Non-pigmented ciliary epithelial cell (primary cell): ENCODE data around the gene PGPEP1.
"Not testable (repeated sequence)": the region's sequence is repeated elsewhere in the genome, so short reads cannot be mapped to it uniquely, and the experiment has no call there.

Experiments
- DNase-seq: peaks from one replicate; pipeline ENCODE4 v3.0.0-alpha.2; 2010; ENCODE audit warnings: low read depth

PGPEP1 gene

DNA sequence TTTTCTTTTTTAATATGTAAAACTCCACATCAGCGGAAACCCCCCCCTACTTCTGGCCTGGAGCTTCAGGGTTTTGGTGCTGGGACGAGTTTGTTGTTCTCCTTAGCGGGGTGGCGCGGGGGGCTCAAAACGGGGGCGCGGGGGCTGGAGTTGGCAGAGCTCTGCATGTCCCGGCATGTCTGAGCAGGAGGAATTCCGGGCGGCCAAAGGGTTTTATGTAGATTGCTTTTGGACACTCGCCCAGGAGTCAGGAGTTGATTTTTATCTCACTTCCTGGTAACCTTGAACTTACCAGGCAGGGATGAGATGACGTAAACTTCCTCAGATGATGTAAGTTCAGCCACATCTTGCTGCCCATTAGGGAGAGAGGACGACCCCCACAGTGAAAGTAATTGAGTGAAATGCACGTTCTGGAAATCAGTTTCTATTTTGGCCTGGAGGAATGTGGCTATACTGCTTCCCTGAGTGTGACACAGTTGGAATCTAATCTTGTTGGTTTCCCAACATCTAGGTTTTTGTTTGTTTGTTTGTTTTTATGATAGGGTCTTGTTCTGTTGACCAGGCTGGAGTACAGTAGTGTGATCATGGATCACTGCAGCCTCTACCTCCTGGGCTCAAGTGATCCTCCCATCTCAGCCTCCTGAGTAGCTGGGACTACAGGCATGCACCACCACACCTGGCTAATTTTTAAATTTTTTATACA lies 24.6 kb downstream of the PGPEP1 start:
- DNase-seq: peak; percentile 100

DNA sequence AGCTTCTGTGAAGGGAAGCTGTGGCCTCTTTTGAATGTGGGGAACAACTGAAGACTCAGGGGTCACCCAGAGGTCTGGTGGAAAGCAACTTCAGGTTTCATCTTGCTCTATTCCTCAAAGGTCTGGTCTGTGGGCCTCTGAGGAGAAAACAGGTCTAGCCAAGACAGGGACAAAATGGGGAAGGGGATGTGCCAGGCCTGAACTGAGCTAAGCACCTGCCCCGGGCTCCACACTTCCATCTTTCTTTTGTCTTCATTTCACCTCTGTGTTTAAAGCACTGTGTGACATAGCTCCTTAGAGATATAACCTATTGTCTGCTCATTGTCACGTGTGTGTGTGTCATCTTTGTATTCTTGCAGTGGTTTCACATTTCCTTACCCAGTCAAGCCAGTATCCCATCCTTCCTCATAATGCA lies 25.6 kb downstream of the PGPEP1 start:
- DNase-seq: no peak

DNA sequence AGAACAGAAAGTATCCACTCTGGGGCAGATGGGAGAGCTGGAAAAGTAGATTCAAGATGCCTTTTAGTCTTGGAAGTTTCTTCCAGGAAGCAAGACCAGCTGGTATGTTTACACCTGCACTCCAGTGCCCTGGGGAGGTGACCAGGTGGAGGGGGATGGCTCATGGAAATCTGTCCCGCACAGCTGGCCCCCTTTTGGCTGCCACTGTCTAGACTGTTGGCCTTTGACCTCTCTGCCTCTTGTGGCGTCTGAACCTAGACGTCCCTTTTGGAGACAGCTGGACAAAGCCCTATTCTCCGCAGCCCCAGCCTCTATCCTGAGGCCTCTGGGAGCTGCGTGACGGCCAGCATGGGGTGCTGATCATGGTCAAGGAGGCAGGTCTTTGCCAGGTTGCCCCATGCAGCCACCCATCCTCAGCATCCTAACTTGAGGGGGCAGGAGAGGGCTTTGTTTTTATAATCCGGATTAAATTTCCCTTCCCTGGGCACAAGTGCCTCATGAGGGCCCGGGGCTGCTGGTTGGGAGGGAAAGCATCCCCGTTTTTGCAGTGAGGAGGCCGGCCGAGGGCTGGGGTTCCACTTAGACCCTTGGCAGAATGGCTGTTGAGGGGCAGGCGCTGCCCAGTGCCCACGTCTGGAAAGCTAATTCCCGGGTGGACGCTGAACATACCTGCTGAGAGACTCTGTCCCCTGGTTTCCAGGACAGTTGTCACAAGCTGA lies 28.3 kb downstream of the PGPEP1 start:
- no peak for DNase-seq

DNA sequence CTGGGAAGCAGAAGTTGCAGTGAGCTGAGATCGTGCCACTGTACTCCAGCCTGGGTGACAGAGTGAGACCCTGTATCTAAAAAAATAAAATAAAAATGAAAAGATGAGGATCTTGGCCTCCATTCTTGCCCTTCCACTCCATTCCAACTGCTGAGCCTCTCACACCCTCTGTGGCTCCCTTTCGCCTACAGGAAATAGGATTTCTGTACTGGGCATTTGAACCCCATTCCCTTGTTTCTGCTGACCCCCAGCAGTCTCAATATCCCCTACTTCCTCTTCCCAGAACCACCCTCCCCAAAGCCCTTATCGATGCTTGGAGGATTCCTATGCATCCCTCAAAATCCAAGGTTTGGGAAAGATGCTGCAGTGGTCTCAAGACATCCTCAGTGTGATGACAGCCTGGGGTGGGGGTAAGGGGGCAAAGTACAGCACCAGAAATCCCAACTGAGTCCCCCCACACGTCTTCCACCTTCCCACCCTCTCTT lies 33.1 kb downstream of the PGPEP1 start:
- no peak for DNase-seq

DNA sequence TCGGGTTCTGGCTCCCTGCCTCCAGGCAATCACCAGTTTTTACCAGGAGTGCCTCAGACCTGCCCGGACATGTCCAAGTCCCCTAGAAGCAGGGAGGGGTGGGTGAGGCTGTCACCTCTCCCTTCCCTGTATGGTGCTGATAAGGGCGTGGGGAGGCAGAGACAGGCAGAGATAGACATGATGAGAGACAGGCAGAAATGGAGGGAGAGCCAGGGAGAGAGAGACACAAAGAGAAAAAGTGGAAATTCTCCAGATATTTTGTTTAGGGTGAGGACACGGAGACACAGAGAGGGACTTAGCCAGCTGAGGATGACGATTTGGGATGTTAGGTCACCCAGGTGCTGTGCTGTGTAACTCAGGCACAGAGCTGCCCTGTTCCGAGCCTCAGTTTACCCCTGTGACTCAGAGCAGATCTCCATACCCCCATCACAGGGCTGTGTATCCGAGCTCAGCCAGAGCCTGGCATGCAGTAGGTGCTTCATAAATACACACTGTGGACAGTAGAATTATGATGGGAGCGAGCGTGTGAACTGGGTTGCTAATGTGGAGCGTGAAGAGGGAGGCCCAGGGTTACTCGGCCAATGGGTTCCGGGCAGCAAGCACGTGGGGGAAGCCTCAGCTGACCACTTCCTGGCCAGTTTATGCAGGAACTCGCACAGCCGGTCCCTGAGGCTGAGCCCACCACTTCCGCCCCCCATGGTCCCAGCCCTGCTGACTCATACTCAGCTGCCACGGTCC lies 33.7 kb downstream of the PGPEP1 start:
- DNase-seq: peak; percentile 96

DNA sequence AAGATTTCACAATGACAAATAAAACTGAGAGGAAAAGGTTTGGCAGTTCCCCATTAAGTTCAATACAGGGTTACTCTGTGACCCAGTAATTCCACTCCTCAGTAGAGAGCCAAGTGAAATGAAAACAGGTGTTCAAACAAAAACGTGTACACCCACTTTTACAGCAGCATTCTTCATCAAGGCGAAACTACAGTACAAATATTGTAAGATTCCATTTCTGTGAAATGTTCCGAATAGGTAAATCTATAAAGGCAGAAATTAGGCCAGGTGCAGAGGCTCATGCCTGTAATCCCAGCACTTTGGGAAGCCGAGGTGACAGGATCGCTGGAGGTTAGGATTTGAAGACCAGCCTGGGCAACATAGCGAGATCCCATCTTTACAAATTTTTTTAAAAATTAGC lies 36.6 kb downstream of the PGPEP1 start:
- no peak for DNase-seq

DNA sequence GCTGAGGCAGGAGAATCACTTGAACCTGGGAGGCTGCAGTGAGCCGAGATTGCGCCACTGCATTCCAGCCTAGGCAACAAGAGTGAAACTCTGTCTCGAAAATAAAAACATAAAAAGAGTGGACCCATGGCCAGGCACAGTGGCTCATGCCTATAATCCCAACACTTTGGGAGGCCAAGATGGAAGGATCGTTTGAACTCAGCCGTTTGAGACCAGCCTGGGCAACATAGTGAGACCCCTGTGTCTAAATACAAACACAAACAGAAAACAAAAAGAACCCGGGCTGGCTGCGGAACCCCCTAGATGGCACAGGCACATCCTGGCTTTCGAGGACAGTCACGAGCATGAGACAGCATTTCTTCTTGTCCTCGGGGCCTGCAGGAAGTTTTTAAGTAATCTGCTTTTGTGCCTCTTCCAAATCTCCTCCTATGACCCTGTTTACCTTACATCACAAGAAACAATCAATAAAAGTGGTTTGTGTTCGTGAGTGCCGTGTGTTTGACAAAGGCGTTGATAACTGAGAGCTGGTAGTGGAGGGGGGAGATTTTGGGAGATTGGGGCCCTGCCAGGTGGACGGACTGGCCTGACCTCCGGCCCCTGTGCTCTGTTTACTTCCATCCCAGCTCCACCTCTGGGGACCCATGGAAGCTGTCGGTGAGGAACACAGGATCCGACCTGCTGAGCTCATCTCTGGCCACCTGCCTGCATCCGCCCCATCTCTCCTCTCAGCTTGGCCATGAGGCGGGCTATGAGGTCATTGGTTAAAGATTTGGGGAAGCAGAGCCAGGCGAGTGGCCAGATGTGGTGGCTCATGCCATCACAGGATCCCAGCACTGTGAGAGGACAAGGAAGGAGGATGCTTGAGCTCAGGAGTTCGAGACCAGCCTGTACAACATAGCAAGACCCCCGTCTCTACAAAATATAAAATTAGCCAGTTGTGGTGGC lies 39.7 kb downstream of the PGPEP1 start:
- no peak for DNase-seq

DNA sequence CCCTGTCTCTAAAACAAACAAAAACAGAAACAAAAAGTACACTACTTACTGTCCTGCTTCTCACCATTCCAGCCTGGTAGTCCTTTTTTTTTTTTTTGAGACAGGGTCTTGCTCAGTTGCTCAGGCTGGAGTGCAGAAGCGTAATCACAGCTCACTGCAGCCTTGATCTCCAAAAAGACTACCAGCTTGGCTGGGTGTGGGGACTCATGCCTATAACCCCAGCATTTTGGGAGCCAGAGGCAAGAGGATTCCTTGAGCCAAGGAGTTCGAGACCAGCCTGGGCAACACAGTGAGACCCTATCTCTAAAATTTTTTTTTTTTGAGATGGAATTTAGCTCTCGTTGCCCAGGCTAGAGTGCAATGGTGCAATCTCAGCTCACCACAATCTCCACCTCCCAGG lies 40.4 kb downstream of the PGPEP1 start:
- no peak for DNase-seq

DNA sequence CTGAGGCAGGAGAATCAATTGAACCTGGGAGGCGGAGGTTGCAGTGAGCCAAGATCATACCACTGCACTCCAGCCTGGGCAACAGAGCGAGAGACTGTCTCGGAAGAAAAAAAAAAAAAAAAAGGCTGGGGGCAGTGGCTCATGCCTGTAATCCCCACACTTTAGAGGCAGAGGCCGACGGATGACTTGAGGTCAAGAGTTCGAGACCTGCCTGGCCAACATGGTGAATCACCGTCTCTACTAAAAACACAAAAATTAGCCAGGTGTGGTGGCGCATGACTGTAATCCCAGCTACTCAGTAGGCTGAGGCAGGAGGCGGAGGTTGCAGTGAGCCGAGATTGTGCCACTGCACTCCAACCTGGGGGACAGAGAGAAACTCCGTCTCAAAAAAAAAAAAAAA lies 43.2 kb downstream of the PGPEP1 start:
- not testable (repeated sequence) for DNase-seq

DNA sequence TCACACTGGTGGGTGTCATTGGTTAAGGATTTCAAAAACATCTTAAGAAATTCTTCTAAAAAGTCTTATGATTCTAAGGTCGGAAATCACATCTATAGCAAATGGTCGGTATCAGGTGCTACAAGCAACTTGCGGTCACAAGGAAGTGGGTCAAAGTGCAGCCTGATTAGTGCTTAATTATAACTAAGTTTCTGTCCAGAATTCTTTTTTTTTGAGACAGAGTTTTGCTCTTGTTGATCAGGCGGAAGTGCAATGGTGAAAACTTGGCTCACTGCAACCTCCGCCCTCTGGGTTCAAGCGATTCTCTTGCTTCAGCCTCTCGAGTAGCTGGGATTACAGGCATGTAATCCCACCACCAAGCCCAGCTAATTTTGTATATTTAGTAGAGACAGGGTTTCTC lies 44.4 kb downstream of the PGPEP1 start:
- DNase-seq: no peak

DNA sequence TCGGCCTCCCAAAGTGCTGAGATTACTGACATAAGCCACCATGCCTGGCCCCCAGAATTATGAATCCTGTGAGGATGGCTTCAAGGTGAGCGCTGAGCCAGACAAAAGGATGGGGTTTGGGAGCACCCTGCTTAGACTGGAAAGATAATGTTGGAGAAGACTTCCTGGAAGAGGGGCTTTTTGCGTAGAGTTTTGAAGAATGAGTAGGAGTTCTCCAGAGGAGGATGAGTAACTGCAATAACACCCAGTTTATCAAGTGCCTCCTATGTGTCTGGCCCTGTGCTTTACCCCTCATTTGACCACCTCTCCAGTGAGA lies 44.9 kb downstream of the PGPEP1 start:
- DNase-seq: no peak

DNA sequence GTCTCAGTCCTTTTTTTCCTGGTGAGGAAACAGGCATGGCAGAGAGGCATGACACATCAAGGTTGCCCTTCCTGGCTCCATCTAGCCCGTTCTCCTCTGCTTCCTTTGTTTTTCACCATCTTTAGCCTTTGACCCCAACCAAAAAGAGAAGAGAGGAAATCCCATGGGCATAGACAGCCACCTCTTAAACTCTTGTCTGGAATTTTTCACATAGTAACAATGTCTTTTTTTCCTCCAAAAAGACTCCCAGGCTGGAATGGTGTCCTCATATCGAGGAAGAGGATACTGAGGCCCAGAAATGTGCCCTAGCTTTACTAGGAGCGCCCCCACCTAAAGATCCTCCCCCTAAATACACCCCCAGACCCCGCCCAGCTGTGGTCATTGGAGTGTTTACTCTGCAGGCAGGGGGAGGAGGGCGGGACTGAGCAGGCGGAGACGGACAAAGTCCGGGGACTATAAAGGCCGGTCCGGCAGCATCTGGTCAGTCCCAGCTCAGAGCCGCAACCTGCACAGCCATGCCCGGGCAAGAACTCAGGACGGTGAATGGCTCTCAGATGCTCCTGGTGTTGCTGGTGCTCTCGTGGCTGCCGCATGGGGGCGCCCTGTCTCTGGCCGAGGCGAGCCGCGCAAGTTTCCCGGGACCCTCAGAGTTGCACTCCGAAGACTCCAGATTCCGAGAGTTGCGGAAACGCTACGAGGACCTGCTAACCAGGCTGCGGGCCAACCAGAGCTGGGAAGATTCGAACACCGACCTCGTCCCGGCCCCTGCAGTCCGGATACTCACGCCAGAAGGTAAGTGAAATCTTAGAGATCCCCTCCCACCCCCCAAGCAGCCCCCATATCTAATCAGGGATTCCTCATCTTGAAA lies 45.5 kb downstream of the PGPEP1 start, which contains the start of gene GDF15:
GDF15 (plus strand) TSS at position 484 of the 868 bp plus-strand sequence; CDS start at position 516, 32 bp downstream.
- DNase-seq: peak; percentile 67

DNA sequence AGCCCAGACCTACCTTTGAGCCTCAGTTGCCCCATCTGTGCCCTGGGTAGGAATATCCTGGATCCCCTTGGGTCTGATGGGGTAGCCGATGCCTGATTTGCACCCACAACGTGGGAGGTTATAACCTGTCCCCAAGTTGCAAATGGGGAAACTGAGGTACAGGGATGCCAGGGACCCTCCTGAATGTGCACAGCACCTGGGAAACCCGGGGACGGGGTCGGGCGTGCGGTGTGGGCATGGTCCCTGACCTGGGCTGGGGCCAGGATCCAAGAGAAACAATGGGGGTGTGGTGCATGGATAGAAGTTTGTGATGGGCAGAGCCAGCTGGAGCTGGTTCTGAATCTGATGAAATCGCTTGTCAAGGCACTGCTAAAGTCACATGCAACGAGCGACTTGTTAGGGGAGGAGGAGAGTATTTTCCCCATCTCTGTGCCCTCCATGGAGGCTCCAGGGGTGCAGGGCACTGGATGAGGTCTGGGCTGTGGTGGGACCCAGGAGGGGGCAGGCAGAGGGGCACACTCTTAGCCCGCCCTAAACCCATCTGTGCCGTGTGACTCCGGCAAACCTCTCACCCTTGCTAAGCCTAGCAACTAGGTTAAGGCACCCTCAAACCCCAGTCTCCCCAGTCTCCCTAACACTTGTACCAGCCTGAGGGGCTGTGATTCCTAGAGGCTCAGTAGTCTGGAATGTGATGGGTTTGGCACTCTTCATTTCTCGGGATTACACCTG lies 46.3 kb downstream of the PGPEP1 start:
- no peak for DNase-seq

DNA sequence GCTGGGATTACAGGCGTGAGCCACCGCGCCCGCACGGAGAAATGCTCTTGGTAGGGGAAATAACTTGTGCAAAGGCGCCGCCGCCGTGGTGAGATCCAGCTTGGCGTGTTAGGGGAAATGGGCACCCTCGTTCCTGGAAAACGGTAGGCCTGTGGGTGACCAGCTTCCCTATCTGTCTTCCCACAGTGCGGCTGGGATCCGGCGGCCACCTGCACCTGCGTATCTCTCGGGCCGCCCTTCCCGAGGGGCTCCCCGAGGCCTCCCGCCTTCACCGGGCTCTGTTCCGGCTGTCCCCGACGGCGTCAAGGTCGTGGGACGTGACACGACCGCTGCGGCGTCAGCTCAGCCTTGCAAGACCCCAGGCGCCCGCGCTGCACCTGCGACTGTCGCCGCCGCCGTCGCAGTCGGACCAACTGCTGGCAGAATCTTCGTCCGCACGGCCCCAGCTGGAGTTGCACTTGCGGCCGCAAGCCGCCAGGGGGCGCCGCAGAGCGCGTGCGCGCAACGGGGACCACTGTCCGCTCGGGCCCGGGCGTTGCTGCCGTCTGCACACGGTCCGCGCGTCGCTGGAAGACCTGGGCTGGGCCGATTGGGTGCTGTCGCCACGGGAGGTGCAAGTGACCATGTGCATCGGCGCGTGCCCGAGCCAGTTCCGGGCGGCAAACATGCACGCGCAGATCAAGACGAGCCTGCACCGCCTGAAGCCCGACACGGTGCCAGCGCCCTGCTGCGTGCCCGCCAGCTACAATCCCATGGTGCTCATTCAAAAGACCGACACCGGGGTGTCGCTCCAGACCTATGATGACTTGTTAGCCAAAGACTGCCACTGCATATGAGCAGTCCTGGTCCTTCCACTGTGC lies 47.9 kb downstream of the PGPEP1 start:
- no peak for DNase-seq

DNA sequence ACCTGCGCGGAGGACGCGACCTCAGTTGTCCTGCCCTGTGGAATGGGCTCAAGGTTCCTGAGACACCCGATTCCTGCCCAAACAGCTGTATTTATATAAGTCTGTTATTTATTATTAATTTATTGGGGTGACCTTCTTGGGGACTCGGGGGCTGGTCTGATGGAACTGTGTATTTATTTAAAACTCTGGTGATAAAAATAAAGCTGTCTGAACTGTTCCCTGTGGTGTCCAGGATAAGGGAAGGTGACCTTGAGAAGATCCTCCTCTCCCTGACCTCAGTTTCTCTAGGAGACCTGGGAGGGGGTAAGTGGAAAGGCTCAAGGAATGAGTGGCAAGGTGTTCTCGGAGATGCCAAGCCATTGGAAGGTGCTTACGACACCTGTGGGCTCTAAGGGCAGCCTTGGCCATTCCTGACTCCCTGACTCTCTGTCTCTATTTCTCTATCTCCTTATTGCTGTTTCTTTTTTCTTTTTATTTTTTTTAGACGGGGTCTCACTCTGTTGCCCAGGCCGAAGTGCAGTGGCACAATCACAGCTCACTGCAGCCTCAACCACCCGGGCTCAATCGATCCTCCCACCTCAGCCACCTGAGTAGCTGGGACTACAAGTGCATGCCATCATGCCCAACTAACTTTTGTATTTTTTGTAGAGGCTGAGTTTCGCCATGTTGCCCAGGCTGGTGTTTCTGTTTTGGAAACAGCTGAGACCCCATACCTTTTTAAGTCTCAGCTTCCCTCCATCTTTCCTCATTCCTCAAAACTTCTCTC lies 48.7 kb downstream of the PGPEP1 start:
- DNase-seq: no peak

DNA sequence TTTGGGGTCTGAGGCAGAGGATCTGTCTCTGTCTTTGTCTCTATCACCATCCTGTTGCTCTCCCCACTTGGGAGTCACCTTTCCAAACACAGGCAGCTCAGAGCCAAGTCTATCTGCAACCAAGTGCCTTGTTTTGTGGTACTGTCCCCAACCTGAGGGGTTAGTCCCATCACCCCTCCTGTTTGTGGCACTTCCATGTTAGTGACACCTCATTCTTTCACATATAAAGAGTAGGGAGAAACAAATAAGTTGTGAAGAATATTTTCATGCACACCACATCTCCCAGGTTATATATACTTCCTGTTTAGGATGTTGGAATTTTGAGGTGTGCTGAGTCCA lies 49.3 kb downstream of the PGPEP1 start:
- DNase-seq: no peak

DNA sequence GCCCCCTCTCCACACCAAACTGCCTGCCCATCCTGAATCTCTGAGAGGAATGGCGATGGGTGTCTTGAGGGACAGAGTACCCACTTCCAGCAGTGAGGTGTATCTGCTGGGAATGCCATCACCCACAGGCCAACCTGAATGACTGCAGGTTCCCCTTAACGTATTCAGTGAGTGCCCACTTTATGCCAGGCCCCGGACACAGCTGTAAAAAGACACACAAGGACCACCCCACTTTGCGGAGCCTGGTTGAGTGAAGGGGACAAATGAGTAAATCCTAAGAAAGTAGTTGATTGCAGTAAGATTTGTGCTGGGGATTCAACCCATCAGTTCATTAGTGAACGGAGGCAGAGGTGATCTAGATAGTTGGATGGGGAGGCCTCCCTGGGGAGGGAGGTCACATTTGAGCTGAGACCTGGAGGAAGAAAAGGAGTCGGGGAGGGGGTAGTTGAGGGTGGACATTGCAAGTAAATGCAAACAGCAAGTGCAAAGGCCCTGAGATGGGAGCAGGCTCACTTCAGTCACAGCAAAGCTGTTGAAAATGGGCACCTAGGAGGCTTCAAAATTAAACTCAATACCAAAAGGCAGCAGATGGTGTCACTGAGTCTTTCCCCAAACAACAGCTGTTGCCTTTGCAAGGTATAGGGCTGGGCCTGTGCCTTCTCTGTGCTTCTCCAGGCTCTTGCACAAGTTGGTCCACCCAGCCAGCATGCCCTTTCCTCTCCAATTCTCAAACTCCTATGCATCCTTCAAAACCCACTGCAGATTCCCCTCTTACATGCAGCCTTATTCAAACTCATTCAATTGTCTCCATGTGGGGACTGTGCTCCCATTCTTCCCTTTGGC lies 49.9 kb downstream of the PGPEP1 start:
- DNase-seq: no peak
